Measurements from ENCODE around the gene PCDH11Y. TPM values are rescaled to one million over a fixed set of nuclear protein-coding genes. Genes with fewer than 3 reads are reported as not detected.
"Not testable (repeated sequence)": the region's sequence is repeated elsewhere in the genome, so short reads cannot be mapped to it uniquely, and the experiment has no call there.

PCDH11Y gene
- total RNA-seq, 1 donor from 2014 or later, result not detected

- intact Hi-C loops (cut with micrococcal nuclease); H3K4me1 Mint-ChIP-seq (ENCODE audit: low read depth); H3K9me3 Mint-ChIP-seq; DNase-seq (ENCODE audit: low spot score); H3K27ac Mint-ChIP-seq; H3K4me3 Mint-ChIP-seq; H3K27me3 Mint-ChIP-seq (ENCODE audit: insufficient read depth); H3K36me3 Mint-ChIP-seq (ENCODE audit: low read depth): not testable (repeated sequence)
Measured at GRCh38 chrY:5638589-5638988, 638.5 kb downstream of the PCDH11Y start.

GRCh38 chrY:5679265-5679664 is 679.2 kb downstream of the PCDH11Y start:
- intact Hi-C loops (cut with micrococcal nuclease); H3K4me1 Mint-ChIP-seq (ENCODE audit: low read depth); DNase-seq (ENCODE audit: low spot score); H3K9me3 Mint-ChIP-seq; H3K27ac Mint-ChIP-seq; H3K27me3 Mint-ChIP-seq (ENCODE audit: insufficient read depth); H3K36me3 Mint-ChIP-seq (ENCODE audit: low read depth); H3K4me3 Mint-ChIP-seq: not testable (repeated sequence)

GRCh38 chrY:5708727-5709126 is 708.6 kb downstream of the PCDH11Y start:
- H3K27me3 Mint-ChIP-seq (ENCODE audit: insufficient read depth); H3K9me3 Mint-ChIP-seq; DNase-seq (ENCODE audit: low spot score); H3K4me3 Mint-ChIP-seq; H3K27ac Mint-ChIP-seq; intact Hi-C loops (cut with micrococcal nuclease); H3K36me3 Mint-ChIP-seq (ENCODE audit: low read depth); H3K4me1 Mint-ChIP-seq (ENCODE audit: low read depth): not testable (repeated sequence)

- H3K36me3 Mint-ChIP-seq (ENCODE audit: low read depth); H3K4me1 Mint-ChIP-seq (ENCODE audit: low read depth); H3K4me3 Mint-ChIP-seq; intact Hi-C loops (cut with micrococcal nuclease); H3K9me3 Mint-ChIP-seq; H3K27ac Mint-ChIP-seq; H3K27me3 Mint-ChIP-seq (ENCODE audit: insufficient read depth); DNase-seq (ENCODE audit: low spot score): not testable (repeated sequence)
Measured at GRCh38 chrY:5709788-5710381, 709.8 kb downstream of the PCDH11Y start.

- H3K27ac Mint-ChIP-seq; DNase-seq (ENCODE audit: low spot score); intact Hi-C loops (cut with micrococcal nuclease); H3K4me1 Mint-ChIP-seq (ENCODE audit: low read depth); H3K4me3 Mint-ChIP-seq; H3K9me3 Mint-ChIP-seq; H3K27me3 Mint-ChIP-seq (ENCODE audit: insufficient read depth); H3K36me3 Mint-ChIP-seq (ENCODE audit: low read depth): not testable (repeated sequence)
Measured at GRCh38 chrY:5761403-5761802, 761.3 kb downstream of the PCDH11Y start.

GRCh38 chrY:5776485-5776884 is 776.4 kb downstream of the PCDH11Y start:
- H3K4me3 Mint-ChIP-seq, result not testable (repeated sequence)

More at GRCh38 chrY:5776485-5776884, 776.4 kb downstream of the PCDH11Y start:
- H3K4me1 Mint-ChIP-seq (ENCODE audit: low read depth); H3K27ac Mint-ChIP-seq; H3K9me3 Mint-ChIP-seq; DNase-seq (ENCODE audit: low spot score); intact Hi-C loops (cut with micrococcal nuclease); H3K36me3 Mint-ChIP-seq (ENCODE audit: low read depth); H3K27me3 Mint-ChIP-seq (ENCODE audit: insufficient read depth): not testable (repeated sequence)

Data from activated T-helper 1 cell treated with anti-CD3 and anti-CD28 coated beads, Interleukin-12 subunit alpha, Interleukin-12 subunit beta, Interleukin-2, Interleukin-4 antibody, amounts not matched to agents 30 ng/mL and 10 ng/mL and 1 ng/mL, durations not matched to agents 14 hours and 24 hours and 36 hours (primary cell).